T follicular helper cell (primary cell): ENCODE results near the gene GALR2.

Experiments used
- DNase-seq: peaks from one replicate; pipeline ENCODE4 v3.0.0-alpha.2; 2020; ENCODE audit warnings: low read depth

Gene GALR2

DNA sequence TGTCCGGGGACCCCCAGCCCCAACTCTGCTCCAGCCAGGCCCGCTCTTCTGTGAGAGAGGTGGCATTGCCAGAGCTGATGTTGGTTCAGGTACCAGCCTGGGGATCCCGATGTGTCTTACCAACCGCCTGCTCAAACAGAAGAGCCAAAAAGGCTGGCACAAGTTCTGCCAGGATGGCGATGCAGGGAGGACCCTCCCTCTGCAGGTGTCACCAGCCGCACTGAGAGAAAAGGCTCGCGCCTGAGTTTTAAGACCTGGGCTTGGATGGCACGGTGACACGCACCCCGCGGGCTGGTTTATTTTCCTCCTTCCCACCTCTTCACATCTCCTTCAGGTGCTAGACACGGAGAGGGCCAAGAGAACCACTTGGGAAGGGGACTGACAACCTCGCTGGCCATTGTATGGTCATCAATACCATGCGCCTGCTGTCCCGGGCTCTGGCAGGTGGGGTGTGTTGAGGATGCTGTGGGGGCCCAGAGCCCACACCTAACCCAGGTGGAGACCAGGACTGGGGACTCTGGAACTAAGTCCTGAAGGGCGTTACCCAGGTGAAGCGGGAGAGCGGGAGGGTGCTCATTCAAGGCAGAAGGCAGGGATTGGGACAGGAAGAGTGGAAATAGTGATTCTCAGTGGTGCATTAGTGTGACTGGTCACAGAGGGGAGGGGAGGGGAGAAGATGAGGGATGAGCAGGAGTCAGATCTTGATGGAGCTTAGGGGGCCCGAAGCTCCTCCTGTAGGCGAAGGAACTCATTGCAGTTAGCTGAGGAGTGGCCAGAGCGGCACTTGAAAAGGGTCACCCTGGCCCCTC is 50.2 kb downstream of the GALR2 start:
- DNase-seq: no peak

DNA sequence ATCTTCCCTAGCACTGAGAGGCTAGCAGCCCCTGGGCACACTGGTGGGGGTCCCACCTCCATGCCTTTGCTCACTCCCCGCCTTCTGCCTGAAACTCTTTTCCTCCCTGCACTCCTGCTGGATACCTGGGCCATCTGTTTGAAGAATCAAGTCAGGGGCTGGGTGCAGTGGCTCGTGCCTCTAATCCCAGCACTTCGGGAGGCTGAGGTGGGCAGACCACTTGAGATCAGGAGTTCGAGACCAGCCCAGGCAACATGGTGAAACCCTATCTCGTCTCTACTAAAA is 50.8 kb downstream of the GALR2 start:
- no peak for DNase-seq

DNA sequence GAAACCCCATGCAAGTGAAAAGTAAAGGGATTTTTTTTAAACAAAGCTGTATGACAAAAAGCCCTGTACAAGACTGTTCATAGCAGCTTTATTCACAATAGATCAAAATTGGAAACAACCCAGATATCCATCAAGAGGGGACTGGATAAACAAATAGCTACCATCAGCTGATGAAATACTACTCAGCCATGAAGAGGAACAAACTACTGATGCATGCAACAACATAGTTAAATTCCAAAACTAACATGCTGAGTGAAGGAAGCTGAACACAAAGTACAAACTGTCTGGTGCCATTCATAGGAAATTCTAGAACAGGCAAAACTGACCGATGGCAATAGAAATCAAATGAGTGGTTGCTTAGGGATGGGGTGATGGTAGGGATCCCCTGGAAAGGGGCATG is 51.3 kb downstream of the GALR2 start:
- no peak for DNase-seq
